Measurements from ENCODE around the gene KDM2B. TPM values are rescaled to one million over a fixed set of nuclear protein-coding genes. Genes with fewer than 3 reads are reported as not detected.

Gene KDM2B
- total RNA-seq, 1 experiment from 2014 or later = 49.3 TPM

DNA sequence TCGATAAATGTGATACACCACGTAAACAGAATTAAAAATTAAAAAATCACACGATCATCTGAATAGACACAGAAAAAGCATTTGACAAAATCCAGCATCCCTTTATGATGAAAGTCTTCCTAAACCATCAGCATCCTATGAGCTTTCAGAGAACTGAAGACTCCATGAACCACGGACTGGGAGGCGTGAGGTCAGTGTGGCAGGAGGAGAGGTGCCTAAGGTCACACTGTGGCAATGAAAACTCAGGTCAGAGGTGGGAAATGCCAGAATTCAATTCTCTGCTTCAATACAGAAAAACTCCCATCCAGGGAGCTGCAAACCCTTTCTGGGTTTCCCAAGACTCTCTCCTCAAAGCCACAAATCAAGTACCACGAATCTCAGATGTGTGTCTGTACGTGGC lies 51.6 kb downstream of the KDM2B start:
- Histone ChIP-seq H3K4me3 (ENCODE audit: low read depth, low read length, poor library complexity, severe bottlenecking) (no peak overlapping the region), H3K27ac (ENCODE audit: low read depth, low read length, poor library complexity, severe bottlenecking) (no peak overlapping the region), H3K36me3 (ENCODE audit: insufficient read depth, low read length, poor library complexity, severe bottlenecking) (peaks cover 17% of the 10 kb centered on the region), H3K27me3 (replicated peaks; ENCODE audit: insufficient read depth, low read depth, low read length, poor library complexity) (no peaks in the 10 kb centered on the region), H3K9me3 (ENCODE audit: low read depth, low read length, poor library complexity, severe bottlenecking) (no peaks in the 10 kb centered on the region), H3K4me1 (ENCODE audit: insufficient read depth, low read length, poor library complexity, severe bottlenecking) (peaks cover 6% of the 10 kb centered on the region)
- ChIA-PET POLR2A (ENCODE audit: low non-redundant PET) (no interaction called here), CTCF (interaction anchor here (0.7 kb wide), 1 partner anchor 35 kb away, joined by 3 read pairs; no protein-coding TSS in a partner anchor)
- no peak for DNase-seq (ENCODE audit: low spot score)
- TF ChIP-seq EZH2 (IDR thresholded peaks at IDR 0.05; ENCODE audit: borderline replicate concordance, low read depth, low read length, poor library complexity, severe bottlenecking) (no peak), CTCF (conservative IDR thresholded peaks at IDR 0.05; ENCODE audit: low read depth, low read length) (no peak)
- intact Hi-C loops (cut with micrococcal nuclease; ENCODE audit: unreplicated experiment) = no loop called here
- BruUV-seq (replicated peaks) = no TSS peak

DNA sequence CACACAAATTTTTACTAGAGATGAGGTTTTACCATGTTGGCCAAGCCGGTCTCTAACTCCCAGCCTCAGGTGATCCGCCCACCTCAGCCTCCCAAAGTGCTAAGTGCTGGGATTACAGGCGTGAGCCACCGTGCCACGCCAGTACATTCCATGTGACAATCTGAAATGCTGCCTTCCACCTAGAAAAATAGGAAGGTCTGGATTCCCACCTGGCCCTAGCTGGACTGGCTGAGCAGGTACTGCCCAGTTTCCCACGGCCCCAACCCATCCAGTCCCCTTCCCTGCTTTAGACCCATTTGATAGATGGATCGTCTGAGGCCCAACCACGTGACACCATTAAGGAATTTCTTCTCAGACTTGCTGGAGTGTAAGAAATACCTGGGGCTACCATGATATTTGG lies 55.4 kb downstream of the KDM2B start:
- Histone ChIP-seq H3K27ac (ENCODE audit: low read depth, low read length, poor library complexity, severe bottlenecking) (no peak overlapping the region), H3K4me1 (ENCODE audit: insufficient read depth, low read length, poor library complexity, severe bottlenecking) (no peaks in the 10 kb centered on the region), H3K27me3 (replicated peaks; ENCODE audit: insufficient read depth, low read depth, low read length, poor library complexity) (no peaks in the 10 kb centered on the region), H3K36me3 (ENCODE audit: insufficient read depth, low read length, poor library complexity, severe bottlenecking) (no peaks in the 10 kb centered on the region), H3K4me3 (ENCODE audit: low read depth, low read length, poor library complexity, severe bottlenecking) (no peak overlapping the region), H3K9me3 (ENCODE audit: low read depth, low read length, poor library complexity, severe bottlenecking) (no peaks in the 10 kb centered on the region)
- no TSS peak for BruUV-seq (replicated peaks)
- no peak for DNase-seq (ENCODE audit: low spot score)
- POLR2A ChIA-PET (ENCODE audit: low non-redundant PET) = no interaction called here
- intact Hi-C loops (cut with micrococcal nuclease; ENCODE audit: unreplicated experiment) = no loop called here
- CTCF ChIA-PET = no interaction called here
- no peak for TF ChIP-seq EZH2 (IDR thresholded peaks at IDR 0.05; ENCODE audit: borderline replicate concordance, low read depth, low read length, poor library complexity, severe bottlenecking)
- TF ChIP-seq CTCF (conservative IDR thresholded peaks at IDR 0.05; ENCODE audit: low read depth, low read length) = no peak

GRCh38 chr12:121524196-121524916 lies 56.5 kb downstream of the KDM2B start:
- no TSS peak for BruUV-seq (replicated peaks)
- POLR2A ChIA-PET (ENCODE audit: low non-redundant PET) = no interaction called here

More at GRCh38 chr12:121524196-121524916, 56.5 kb downstream of the KDM2B start:
- Histone ChIP-seq H3K27ac (ENCODE audit: low read depth, low read length, poor library complexity, severe bottlenecking) (no peak overlapping the region), H3K27me3 (replicated peaks; ENCODE audit: insufficient read depth, low read depth, low read length, poor library complexity) (no peaks in the 10 kb centered on the region), H3K4me1 (ENCODE audit: insufficient read depth, low read length, poor library complexity, severe bottlenecking) (no peaks in the 10 kb centered on the region), H3K9me3 (ENCODE audit: low read depth, low read length, poor library complexity, severe bottlenecking) (no peaks in the 10 kb centered on the region), H3K4me3 (ENCODE audit: low read depth, low read length, poor library complexity, severe bottlenecking) (no peak overlapping the region), H3K36me3 (ENCODE audit: insufficient read depth, low read length, poor library complexity, severe bottlenecking) (peaks cover 4% of the 10 kb centered on the region)
- DNase-seq (ENCODE audit: low spot score) = no peak
- intact Hi-C loops (cut with micrococcal nuclease; ENCODE audit: unreplicated experiment) = no loop called here
- CTCF ChIA-PET = no interaction called here
- no peak for TF ChIP-seq EZH2 (IDR thresholded peaks at IDR 0.05; ENCODE audit: borderline replicate concordance, low read depth, low read length, poor library complexity, severe bottlenecking)
- no peak for TF ChIP-seq CTCF (conservative IDR thresholded peaks at IDR 0.05; ENCODE audit: low read depth, low read length)
